D341Med (cell line): ENCODE measurements around the gene MYH10.

Experiments
- DNase-seq: peaks from one replicate; pipeline ENCODE4 v3.0.0; 2012; ENCODE audit warnings: low spot score

MYH10 gene

DNA sequence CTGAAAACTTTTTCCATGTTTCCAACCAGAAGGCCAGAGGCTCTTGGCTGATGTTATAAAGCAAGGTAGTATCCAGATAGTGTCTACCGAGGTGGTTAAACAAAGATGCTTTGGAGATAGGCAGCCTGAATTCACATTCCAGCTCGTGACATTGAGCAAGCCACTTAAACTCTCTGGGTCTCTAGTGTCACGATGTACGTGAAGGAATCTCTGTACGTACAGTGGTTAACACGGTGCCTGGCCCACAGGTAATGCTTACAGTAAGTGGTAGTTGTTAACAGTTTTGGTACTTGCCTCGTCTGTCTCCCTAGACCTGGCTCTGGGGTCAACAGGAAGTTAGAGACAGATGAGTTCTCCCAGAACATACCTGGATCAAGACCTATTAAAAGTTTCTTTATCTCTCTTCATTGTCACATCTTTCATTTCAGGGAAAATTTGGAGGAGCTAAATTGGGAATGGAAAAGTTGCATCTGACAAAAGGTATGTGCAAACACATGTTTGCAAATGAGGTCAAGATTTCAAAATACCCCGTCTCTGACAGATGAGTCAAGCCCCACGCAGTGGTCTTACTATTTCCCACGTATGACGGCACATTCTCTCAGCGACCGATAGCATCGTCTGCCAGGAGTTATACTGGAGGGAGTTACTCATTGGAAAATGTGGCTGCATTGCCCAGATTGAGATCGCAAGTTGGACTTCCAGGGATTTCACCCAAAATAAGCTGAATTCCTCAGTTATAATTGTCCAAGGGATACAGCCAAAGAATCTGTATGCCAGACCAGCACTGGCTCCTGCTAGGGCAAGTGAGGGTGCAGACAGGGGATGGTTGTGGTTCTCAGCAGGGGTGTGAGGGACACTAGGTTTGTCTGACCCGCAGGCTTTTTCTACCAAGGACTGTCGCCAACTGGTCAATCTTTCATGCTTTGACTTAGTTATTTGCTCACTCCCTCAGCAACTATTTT, 18.9 kb upstream of the MYH10 start:
- DNase-seq: no peak

DNA sequence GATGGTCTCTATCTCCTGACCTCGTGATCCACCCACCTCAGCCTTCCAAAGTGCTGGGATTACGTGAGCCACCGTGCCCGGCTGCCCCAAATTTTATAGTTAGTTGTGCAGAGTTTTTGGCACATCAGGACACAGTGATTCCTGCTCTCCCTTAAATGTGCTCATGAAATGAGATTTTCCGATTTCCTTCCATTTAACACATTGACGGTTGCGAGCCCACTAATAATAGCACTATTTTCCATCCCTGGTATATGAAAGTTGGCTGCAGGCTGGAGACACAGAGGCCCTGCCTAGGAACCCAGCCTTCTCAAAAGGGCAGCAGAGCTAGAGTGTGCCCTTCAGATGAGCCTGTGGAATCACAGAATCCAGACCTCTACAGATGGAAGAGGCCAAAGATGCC, 17.4 kb upstream of the MYH10 start:
- no peak for DNase-seq

DNA sequence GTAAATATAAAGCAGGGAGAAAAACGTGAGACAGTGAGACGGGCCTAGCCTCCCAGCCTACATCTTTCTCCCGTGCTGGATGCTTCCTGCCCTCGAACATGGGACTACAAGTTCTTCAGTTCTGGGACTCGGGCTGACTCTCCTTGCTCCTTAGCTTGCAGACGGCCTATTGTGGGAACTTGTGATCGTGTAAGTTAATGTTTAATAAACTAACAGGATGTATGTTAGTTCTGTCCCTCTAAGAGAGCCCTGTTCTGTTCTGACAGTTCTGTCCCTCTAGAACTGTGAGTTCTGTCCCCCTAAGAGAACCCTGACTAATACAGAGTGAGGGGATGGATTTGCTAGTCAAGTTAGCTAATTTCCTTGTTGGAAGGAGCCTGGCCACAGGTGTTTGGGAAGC, 16.7 kb upstream of the MYH10 start:
- DNase-seq: no peak

DNA sequence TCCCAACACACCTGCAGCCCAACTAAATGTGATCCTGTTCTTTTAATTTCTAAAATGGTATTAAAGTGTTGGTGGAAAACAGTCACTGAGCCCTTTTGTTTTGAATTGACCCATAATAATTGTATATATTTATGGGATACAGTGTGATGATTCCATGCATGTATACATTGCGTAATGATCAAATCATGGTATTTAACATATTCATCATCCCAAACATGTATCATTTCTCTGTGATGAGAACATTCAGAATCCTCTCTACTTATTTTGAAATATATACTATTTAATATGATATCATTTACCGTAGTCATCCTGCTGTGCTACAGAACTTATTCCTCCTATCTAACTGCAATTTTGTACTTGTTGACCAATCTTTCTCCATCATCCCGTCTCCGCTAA, 14.0 kb upstream of the MYH10 start:
- DNase-seq: no peak

DNA sequence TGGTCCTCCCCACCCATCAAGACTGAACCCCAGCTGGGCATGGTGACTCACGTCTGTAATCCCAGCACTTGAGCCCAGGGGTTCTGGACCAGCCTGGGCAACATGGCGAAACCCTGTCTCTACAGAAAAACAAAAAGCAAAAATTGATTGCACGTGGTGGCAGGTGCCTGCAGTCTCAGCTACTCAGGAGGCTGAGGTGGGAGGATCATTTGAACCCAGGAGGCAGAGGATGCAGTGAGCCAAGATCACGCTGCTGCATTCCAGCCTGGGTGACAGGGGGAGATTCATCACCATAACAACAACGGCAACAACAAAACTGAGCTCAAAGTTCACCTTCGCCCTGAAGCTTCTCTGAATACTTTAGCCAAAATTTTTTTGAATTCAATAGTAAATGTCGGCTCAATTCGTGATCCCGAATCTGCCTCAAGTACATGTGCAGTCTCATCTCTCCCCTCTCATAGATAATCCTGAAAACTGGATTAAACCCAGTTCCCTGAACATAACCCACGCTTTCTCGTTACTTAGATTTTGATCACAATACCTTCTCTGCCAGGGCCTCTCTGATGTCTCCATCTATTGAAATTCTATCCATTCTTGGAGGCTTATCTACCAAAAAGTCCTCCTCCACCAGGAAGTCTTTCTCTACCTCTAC, 13.5 kb upstream of the MYH10 start:
- no peak for DNase-seq

DNA sequence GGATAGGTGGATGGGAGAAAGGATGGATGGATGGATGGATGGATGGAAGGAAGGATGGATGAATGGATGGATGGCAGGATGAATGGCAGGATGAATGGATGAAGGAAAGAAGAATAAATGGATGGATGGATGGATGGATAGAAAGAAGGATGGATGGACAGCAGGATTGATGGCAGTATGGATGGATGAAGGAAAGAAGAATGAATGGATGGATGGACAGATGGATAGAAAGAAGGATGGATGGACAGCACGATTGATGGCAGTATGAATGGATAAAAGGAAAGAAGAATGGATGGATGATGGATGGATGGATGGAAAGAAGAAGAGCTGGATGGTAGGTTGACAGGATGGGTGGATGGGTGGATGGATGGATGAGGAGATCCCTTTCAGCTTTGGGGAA, 9.2 kb upstream of the MYH10 start:
- DNase-seq: no peak

DNA sequence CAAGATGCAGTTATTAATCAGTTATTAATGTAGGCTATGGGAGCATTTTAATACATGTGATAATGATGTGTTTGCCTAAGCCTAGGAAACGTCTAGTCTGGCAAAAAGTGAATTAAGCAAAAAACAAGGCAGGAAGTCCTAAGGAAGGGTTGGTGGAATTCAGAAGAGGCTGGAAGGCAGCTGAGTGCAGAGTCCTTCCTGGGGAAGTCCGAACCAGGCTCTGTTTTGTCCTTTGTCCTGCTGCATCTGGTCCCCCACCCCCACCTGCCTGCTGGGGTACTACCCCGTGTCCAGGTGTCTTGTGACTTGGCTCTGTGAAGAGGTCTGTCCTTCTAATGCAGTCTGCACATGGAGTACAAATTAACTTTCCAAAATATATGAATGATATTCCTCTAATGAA, 1.5 kb upstream of the MYH10 start:
- DNase-seq: no peak

DNA sequence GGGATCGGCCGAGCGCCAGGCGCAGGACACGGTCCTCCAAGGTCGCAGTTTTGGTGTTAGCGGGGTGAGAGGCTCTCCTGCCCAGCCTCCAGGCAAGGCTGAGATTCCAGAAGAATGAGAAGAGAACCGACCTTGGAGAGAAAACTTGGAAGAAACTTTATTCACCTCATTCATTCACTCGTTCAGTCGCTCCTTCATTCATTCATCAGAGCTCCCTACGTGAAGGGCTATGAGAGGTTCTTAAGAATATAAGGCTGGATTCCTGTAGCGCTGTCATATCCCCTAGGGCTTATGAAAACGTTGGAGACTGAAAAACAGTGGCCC, 991 bp upstream of the MYH10 start:
- no peak for DNase-seq

DNA sequence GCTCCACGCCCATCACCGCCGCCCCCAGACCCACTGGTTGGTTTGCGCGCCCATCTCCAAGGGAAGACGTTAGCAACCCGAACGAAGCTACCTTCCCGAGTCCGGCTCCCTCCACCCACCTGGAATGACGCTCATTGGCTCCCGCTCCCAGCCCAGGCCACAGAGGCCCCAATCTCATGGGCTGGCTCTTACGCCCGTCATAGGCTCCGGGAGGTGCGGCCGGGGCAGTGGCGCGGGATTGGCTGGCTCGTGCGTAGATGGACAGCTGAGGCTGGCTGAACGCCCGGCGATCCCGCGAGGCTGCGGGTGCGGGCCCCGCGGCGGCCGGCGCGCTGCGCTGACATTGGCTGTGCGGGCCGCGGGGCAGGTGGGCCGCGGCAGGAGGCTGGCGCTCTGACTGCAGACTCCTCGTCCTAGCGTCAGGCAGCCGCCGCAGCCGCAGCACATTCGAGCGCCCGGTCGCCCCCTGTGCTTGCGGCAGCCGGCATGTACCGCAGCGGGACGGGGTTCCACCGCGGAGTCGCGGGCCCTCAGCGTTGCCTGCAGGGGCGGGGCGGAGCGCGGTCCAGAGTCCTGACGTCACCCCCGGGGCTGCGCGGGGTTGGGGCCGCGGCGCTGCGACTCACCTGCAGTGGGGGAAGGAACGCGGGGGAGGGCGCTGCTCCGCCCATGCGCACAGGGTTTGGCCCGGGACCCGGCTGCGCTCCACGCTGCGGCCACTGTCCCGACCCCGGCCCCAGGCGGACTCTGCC, 453 bp upstream of the MYH10 start:
- DNase-seq: peak; percentile 92

DNA sequence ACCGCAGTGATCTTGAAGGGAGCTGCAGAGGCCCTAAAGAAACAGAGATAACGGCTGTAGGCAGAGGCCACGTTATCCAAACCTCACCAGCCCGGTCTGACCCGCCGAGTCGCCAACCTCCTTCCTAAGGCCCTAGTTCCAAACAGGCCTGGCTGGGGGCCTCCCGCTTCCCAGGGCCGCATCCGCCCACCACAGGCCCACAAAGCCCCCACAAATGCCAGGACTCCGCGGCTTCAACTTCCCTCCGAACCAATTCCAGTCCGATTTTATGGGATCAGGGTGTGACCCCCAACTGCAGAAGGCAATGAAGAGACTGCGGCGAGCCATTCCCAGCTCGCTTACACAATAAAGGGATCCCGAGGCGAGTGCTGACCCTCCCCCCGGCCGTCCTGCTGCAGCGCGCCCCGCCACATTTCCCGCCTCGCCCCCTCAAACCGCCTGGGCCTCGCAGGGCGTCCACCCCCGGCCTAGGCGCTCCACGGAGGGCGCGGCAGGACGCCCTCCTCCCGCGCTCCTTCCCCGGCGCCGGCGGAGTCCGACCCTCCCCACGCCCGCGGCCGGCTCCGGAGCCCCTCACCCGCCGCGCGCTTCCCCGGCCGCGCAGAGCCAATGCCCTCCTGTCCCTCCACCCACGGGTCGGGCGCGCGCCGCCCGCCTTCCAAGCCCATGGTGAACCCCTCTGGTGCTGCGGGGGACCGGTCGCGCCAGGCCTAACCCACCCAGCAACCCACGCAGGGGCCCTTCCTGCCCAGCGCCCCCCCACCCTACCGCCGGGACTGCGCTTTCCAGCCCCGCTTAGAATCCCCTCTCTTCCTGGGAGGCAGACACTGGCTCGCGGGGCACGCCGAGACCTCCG, 926 bp downstream of the MYH10 start:
- DNase-seq: peak; percentile 44

DNA sequence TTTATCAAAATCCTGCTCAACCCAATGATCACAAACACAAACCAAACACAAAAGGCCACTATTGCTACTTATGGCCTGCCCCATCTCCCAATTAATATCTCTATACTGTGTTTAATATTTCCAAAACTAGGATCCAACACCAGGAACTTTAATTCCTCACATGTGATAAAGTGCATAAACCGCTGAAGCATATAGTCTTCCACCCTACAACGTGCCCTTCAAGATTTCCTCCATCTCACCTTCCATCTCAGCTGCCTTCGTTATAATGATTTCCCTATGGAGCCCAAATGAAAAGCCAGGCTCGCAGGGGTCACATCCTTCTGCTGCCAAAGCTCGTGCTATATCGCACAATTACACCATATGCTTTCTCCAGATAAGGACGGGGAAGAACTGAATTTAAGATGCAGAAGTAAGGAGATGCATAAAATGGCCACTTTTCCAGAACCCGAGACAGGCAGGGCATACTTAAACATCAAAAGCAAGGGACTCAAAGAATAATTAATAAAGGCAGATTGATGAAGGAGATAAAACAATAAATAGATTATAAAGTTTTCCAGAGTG, 1.8 kb downstream of the MYH10 start:
- DNase-seq: no peak

DNA sequence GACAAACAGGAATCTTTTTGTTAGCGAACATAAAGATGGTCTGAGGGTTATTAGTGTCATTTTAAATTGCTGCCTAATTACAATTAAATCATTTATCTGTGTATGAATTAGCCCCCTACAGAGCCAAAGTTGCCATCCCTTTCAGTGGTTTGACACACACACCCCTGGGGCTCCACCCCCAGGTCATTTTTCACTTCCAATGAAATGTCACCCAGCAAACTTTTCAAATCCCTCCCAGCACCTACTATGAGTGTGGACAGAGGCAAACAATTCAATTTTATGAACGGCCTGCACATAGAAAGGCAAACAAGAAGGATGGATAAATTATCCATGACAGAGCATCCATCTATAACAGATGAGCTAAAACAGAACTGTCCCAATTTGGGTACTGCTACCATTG, 2.4 kb downstream of the MYH10 start:
- no peak for DNase-seq

DNA sequence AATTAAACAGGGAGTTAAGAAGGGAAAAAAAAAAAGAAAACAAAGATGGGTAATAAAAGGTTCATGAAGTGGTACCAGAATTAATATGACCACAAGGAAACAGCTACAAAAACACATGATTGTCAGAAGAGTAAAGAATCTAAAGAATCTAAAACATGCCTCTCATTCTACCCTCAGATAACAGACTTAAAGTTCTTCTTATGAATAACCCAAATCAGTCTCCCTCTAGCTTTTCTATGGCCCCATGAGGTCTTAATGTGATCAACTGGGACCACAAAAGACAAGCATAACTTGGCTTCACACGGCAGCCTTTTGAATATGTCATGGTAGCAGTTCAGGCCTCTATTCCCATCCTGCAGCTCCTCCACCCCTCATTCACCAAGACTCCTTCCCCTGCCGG, 6.9 kb downstream of the MYH10 start:
- DNase-seq: no peak

DNA sequence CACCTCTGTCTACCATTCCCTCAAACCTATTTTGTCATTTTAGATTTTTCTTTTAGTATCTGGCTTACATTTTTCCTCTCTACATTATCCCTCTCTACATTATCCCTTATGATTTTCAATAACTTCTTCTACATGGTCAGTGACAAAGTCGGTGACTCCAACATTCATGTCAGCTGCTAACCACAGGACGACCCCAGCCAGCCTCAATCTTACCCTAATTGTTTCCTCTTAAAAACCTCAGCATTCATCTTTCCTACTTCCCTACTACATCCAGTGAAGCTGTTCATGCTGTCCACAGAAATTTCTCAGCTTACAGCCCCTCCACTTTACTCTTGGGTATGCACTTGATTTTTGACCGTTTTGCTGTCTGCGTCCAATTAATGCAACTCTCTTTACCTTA, 8.3 kb downstream of the MYH10 start:
- DNase-seq: no peak

DNA sequence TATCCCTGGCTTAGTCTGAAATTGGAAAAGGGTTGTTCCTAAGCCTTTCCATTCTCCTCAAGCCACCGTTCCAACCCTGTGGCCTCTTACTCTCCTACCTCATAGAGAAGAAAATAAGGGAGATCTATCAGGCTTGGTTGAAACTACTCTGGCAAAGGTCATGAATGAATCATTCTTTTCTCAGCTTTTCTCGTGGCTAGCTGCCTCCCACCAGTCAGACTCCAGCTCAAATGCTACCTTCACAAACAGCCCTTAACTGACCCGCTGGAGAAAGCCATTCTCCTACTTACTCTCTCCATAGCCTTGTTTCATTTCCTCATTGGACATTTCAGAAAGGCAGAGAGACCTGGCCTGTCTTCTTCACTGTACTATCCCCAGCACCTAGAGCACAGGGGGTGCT, 8.9 kb downstream of the MYH10 start:
- DNase-seq: no peak

DNA sequence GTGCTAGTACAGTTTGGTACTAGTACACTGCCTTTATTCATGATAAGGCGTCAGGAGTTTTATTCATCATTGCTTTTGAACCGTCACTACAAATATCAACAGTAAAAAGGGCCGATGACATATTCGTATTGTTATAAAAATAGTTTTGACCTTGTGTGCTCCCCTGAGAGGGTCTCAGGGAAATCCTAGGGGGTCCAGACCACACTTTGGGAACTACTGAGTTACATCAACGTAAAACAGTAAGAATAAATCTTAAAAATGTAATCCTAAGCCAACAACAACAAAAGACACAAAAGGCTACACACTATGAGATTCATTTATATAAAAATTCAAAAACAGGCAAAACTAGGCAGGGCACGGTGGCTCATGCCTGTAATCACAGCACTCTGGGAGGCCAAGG, 11.2 kb downstream of the MYH10 start:
- DNase-seq: no peak

DNA sequence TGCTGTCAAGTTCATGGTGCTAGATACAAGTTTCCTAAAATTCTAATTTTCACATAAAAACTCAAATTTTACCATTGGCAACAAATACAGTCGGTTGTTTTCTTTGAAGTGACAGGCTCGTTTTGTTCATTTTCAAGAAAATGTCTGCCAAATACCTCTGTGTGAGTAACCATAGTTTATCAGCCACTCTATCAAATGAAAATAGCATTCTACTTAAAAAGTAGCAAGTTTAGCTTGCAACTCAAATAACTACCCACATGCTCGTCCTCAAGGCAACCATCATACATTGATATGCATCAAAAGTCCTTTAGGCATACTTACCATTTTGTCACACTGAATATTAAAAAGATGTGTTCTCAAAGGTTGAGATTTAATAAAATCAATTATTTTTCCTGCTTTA, 11.7 kb downstream of the MYH10 start:
- DNase-seq: no peak

DNA sequence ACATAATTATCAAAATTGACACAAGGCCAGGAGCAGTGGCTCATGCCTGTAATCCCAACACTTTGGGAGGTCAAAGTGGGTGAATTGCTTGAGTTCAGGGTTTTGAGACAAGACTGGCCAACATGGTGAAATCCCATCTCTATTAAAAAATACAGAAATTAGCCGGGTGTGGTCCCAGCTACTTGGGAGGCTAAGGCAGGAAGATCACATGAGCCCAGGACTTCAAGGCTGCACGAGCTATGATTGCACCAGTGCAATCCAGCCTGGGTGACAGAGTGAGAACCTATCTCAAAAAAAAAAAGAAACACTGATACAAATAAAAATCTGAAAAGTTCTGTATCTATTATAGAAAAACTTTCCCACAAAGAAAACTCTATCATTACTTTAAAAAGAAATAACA, 15.5 kb downstream of the MYH10 start:
- no peak for DNase-seq

DNA sequence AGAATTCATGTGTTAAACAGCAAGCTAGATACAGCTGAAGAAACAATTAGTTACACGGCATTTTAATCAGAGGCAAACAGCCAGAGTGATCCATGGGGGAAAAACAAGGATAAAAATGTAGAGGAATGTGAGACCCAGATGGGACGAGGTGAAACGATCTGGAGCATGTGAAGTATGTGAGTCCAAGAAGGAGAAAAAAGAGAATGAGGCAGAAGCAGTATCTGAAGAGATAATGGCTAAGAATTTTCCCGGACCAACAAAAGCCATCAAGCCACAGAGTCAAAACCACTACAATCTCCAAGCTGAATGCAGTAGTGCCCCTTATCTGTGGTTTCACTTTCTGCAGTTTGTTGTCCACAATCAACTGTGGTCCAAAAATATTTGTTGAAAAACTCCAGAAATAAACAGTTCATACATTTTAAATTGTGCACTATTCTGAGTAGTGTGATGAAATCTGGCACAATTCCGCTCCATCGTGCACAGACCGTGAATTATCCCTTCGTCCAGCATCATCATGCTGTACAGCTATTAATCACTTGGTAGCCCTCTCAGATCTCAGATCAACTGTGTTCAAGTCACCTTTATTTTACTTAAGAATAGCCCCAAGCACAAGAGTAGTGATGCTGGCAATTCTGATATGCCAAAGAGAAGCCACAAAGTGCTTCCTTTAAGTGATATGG, 18.8 kb downstream of the MYH10 start:
- DNase-seq: no peak

DNA sequence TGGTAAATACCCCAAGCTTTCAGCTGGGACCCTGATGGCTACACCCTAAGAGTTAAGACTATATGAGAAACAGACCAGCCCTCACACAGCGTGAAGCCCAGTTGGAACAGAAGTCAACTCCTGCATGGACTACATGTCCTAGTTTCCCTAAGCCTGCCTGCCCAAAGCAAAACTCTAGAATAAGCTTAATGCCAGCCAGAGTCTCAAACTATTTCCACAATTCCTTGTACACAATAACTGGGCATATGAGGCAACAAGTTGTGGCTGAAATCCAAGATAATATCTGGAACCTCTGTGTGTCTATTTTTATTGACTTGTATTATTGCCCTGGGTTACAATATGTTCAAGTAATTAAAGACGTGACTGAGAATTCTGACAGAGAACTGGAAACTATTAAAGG, 19.4 kb downstream of the MYH10 start:
- no peak for DNase-seq

DNA sequence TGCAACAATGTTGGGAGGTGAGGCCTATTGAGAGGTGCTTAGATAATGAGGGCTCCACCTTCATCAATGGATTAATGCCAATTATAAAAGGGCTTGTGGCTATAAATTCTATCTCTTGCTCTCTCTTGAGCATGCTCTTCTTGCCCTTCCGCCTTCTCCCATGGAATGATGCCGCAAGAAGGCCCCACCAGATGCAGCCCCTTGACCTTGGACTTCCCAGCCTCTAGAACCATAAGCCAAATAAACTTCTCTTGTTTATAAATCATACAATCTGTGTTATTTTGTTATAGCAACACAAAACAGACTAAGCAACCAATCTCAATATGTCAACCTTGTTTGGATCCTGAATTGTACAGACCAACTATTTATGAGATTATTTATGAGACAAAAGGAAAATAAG, 20.0 kb downstream of the MYH10 start:
- DNase-seq: no peak
